Measurements from ENCODE around the gene TSEN54.

TSEN54 gene

GRCh38 chr17:75568412-75569255, 52.3 kb downstream of the TSEN54 start:
- no peak for DNase-seq

DNA sequence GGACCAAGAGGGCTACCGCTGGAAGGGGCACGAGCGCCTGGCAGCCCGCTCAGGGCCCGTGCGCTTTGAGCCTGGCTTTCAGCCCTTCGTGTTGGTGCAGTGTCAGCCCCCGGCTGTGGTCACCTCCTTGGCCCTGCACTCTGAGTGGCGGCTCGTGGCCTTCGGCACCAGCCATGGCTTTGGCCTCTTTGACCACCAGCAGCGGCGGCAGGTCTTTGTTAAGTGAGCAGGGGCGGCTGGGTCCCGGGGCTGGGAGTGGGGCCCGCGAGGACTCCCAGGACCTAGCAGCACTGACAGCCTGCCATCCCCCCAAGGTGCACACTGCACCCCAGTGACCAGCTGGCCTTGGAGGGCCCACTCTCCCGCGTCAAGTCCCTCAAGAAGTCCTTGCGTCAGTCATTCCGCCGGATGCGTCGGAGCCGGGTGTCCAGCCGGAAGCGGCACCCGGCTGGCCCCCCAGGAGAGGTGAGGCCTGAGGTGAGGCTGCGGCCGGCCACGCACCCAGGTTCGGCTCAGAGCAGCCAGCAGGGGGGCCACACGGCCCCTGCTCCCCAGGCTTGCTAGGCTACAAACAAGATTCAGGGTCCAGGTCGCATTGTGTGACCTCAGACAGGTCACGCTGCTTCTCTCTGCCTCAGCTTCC, 53.8 kb downstream of the TSEN54 start:
- DNase-seq, result no peak

DNA sequence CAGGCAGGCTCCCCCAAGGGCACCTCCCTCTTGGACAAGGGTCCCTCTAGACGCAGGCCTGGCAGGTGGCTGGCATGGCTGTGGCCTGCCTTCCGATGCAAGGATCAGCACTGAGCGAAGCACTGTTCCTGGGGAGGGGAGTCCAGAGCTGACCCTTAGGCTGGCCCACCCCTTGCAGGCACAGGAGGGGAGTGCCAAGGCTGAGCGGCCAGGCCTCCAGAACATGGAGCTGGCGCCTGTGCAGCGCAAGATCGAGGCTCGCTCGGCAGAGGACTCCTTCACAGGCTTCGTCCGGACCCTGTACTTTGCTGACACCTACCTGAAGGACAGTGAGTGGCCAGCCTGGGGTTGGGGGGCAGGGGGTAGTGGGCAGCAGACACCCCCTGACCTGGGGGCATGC, 54.4 kb downstream of the TSEN54 start:
- no peak for DNase-seq

DNA sequence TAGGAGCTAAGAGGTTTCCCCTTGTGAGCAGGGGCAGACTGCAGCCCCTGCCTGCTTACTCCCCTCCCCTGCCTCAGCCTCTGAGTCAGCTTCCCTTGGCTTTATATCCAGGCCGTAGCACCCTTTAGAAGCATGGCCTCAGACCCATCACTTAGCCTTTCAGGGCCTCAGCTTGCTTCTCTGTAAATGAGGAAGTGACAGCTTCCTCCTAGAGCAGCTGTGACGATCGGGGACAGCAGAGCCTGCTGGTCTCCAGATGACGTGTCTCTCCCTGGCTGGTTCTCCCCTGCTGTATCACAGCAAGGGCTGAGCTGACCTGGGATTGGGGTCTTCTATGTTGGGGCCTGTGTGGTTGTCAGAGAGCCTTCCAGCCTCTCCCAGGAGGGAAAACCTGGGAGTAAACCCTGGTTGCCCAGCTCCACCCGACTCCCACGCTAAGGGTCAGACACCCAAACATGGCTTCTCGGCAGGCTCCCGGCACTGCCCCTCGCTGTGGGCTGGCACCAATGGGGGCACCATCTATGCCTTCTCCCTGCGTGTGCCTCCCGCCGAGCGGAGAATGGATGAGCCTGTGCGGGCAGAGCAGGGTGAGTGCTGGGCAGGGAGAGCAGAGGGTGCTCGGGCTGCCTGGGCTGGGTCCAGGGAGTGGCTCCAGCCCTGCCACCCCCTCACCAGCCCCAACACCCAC, 55.0 kb downstream of the TSEN54 start:
- DNase-seq, result no peak

GRCh38 chr17:75571885-75572215, 55.5 kb downstream of the TSEN54 start:
- no peak for DNase-seq

DNA sequence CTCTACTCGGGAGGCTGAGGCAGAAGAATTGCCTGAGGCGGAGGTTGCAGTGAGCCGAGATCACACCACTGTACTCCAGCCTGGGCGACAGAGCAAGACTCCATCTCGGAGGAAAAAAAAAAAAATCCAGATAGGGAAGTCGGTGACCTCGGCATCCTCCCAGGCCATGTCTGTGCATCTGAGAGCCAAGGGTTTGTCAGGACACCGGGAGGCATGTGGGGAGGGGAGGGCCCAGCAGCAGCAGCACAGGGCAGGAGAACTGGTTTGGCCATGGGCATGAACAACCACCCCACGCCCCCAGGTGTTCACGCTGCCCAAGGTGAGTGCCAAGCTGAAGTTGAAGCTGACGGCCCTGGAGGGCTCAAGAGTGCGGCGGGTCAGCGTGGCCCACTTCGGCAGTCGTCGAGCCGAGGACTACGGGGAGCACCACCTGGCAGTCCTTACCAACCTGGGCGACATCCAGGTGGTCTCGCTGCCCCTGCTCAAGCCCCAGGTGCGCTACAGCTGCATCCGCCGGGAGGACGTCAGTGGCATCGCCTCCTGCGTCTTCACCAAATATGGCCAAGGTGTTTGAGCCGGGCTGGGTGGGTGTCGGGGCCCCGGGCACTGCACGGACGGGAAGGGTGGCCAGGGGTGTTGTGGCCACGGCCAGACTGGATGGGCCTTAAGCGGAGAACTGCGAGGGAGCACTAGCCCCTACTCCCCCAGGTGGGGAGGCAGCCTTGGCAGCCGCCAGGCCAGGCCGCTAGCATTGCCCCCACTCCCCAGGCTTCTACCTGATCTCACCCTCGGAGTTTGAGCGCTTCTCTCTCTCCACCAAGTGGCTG, 56.6 kb downstream of the TSEN54 start:
- no peak for DNase-seq

GRCh38 chr17:75573540-75573957, 57.2 kb downstream of the TSEN54 start:
- no peak for DNase-seq

- DNase-seq, result no peak
These were observed 57.7 kb downstream of the TSEN54 start for GRCh38 chr17:75573994-75574393.

Data from DMS153 (cell line).